ENCODE data around the gene SDK1. TPM values are rescaled to one million over a fixed set of nuclear protein-coding genes. Genes with fewer than 3 reads are reported as not detected.

Gene SDK1
- total RNA-seq, 1 donor from 2014 or later = 1.1 TPM

GRCh38 chr7:3336042-3336665, 35.1 kb downstream of the SDK1 start:
- DNase-seq (ENCODE audit: low read depth, low spot score) = no peak

- DNase-seq (ENCODE audit: low read depth, low spot score) = no peak
These were observed 37.1 kb downstream of the SDK1 start for GRCh38 chr7:3338161-3338560.

GRCh38 chr7:3345699-3346481, 44.8 kb downstream of the SDK1 start:
- no peak for DNase-seq (ENCODE audit: low read depth, low spot score)

DNA sequence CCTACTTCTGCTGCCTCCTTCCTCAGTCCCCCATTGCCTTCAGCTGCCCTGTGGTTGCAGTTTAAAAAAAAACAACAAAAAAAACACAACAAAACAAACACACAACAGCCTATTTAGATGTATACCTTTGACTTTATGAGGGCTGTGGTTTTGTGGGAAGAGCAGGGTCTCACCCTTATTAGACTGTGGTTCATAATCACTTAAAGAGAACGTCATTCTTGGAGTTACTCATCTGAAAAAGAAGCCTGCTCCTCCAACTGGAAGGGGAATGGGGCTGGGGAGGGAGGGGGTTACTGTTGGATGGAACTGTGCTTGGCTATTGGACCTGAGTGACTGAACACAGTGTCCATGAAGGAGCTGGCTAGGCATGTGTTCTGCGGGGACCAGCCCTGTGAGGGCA, 48.1 kb downstream of the SDK1 start:
- no peak for DNase-seq (ENCODE audit: low read depth, low spot score)

GRCh38 chr7:3356173-3356572, 55.1 kb downstream of the SDK1 start:
- DNase-seq (ENCODE audit: low read depth, low spot score) = no peak

GRCh38 chr7:3358991-3359390, 57.9 kb downstream of the SDK1 start:
- DNase-seq (ENCODE audit: low read depth, low spot score) = no peak

- no peak for DNase-seq (ENCODE audit: low read depth, low spot score)
These were observed 66.2 kb downstream of the SDK1 start for GRCh38 chr7:3367261-3367660.

- DNase-seq (ENCODE audit: low read depth, low spot score) = no peak
These were observed 69.2 kb downstream of the SDK1 start for GRCh38 chr7:3370068-3370830.

DNA sequence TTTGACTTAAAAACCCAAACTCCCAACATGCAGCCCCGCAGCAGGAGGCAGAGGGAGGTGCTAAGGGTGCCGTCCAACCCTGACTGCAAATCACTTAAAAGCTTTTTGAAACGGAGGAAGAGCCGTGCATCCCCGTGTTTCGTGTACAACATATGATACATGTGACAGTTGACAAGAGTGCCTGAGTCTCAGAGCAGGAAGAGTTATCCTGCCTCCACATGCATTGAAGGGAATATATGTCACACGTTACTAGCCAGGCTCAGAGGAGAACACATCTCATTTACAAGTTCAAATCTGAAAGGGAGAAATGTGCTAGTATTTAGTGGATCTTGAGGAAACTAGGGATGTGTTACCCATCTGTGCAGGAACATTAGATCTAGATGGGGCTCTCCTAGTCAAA, 69.9 kb downstream of the SDK1 start:
- no peak for DNase-seq (ENCODE audit: low read depth, low spot score)

GRCh38 chr7:3371601-3372000, 70.5 kb downstream of the SDK1 start:
- no peak for DNase-seq (ENCODE audit: low read depth, low spot score)

DNA sequence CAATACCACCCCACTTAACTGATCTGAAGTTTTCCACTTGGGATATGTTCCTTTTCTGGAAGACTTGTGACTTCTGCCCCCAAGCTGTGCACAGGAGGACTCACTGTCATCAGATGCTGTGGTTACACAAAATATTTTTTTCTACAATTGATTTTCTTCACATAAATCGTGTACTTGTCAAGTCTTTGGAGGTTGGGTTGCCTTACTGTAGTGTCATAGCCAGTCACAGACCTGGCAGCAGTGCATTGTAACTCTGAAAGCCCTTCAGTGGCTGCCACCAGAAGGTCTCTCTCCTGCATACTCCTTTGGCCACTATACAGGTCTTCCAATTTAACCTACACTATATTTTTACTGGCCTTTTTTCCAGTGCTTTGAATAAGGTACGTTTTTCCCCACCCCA, 73.2 kb downstream of the SDK1 start:
- DNase-seq (ENCODE audit: low read depth, low spot score) = no peak

DNA sequence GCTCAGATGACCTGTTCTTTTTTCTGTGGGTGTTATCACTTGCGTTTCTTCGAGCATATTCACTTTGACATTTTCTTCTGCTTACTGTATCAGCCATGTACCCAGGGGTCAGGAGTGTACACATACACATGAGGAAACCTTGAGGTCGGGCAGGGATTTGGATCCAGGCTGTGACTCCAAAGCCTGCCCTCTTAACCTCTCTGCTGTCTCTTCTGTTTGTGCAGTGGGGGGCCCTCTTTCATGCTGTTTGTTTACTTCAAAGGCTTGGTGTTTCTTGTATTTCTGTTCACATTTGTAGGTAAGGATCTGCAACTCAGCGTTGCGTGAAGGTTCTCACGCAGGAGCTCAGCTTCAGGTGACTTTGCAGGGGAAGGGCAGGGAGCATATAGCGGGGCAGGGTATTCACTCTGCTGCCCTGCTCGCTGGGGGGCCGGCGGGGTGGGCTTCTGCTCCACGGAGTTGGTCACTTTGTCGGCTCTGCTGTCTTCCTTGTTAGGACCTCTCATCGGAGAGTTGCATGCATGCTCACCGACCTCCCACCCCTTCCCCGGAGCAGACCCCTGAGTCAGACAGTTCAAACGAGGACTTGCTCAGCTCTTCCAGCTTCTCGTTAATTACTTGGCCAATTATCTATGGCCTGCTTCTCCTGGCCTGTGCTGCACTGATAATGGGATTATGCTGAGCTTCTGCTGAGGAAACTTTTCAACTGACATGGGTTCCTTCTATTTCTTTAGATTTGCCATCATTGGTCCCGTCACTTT, 77.5 kb downstream of the SDK1 start:
- DNase-seq (ENCODE audit: low read depth, low spot score) = no peak

DNA sequence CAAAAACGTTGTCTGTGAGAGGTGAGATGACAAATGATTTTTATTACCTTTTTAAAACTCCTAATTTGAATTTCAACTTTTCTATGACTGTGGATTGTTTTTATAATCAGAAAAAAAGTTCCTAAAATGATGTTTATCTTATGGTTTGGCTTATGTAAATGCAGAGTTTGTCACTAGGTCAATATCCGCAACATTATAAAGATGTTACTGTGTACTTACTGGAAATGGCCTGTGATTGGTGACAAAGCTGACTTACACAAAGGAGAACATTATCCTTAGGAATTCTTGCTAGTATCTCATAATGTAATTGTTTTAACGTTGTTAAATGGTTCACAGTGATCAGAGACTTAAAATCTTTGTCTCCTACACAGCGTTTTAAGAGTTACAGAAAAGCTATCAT, 79.0 kb downstream of the SDK1 start:
- no peak for DNase-seq (ENCODE audit: low read depth, low spot score)

GRCh38 chr7:3380886-3381685, 80.0 kb downstream of the SDK1 start:
- DNase-seq (ENCODE audit: low read depth, low spot score) = no peak

GRCh38 chr7:3386423-3387190, 85.6 kb downstream of the SDK1 start:
- no peak for DNase-seq (ENCODE audit: low read depth, low spot score)

DNA sequence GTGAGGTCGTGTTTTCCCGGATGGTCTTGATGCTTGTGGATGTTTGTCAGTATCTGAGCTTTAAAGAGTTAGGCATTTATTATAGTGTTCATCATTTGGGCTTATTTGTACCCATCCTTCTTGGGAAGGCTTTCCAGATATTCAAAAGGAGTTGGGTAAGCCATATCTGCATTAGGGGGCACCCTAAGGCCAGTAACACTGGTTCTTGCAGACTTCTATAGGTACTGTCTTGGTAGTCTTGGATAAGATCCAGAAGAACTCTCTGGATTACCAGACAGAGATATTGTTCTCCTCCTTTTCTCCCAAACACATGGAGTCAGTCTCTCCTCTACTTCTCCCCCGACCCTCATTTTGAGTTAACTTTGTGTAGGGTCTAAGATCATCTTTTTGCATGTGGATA, 92.8 kb downstream of the SDK1 start:
- no peak for DNase-seq (ENCODE audit: low read depth, low spot score)

DNA sequence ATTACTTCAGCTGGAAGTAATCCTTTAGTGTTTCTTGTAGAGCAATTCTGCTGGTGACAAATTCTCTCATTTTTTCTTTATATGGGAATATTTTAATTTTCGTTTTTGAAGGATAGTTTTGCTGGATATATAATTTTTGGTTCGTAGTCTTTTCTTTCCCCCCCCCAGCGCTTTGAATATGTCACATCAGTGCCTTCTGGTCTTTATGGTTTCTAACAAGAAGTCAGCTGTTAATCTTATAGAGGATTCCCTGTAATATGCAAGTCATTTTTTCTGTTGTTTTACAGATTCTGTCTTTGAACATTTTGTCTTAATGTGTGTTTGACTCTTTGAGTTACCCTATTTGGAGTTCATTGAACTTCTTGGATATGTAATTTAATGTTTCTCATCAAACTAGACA, 96.3 kb downstream of the SDK1 start:
- DNase-seq (ENCODE audit: low read depth, low spot score) = no peak

DNA sequence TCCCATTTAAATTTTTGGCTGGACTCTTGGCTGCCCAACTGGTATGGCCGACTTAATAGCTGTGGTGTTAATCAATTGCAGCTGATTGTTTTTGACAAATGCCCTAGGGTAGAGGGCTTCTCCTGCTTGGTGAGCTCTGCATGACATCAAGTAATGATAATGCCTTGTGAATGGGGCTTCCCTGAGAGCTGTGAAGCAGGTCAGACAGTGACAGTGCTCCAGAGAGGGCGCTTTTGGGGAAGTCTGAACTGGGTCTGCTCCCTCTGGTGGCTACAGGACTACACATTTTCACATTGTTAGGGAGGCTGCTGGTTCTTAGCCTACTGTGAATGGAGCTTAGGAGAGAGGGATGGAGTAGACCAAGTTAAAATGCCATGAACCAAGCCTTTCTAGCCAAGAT, 98.8 kb downstream of the SDK1 start:
- no peak for DNase-seq (ENCODE audit: low read depth, low spot score)

DNA sequence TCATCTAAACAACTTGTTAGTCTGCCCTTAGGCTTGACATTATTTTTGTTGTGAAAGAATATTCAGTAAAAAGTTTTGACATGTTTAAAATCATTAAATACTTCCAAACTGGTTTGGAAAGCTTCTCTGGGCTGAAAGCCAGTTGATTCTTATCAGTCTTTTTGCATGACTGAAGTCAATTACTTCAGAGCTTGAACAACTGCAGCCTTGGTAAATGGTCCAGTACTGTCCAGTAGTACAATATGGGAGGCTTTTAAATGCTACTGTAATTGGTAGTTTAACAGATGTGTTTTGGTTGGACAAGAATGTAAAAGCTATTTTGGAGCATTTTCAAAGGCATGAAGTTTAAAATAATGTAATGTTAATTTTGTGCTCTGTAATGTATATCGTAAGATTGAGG, 103.4 kb downstream of the SDK1 start:
- DNase-seq (ENCODE audit: low read depth, low spot score) = no peak
